Adipocyte (in vitro differentiated cells): ENCODE results near the gene R3HDM2.
"Not testable (repeated sequence)": the region's sequence is repeated elsewhere in the genome, so short reads cannot be mapped to it uniquely, and the experiment has no call there.

ENCODE experiments used
- DNase-seq: peaks from one replicate; pipeline ENCODE4 v3.0.0-alpha.2; 2015; ENCODE audit warnings: low read depth
- H3K27me3 ChIP-seq: replicated peaks from 2 replicates; pipeline ENCODE4 v1.7.0; 2013; ENCODE audit warnings: mild to moderate bottlenecking, low read length, moderate library complexity; ENCODE audit not compliant: control insufficient read depth, insufficient read depth
- H3K36me3 ChIP-seq: 2 replicates; pipeline ENCODE4 v1.7.0; 2013; ENCODE audit warnings: low read length, mild to moderate bottlenecking, moderate library complexity; ENCODE audit not compliant: control insufficient read depth, insufficient read depth, severe bottlenecking
- H3K4me1 ChIP-seq: 2 replicates; pipeline ENCODE4 v1.7.0; 2013; ENCODE audit warnings: mild to moderate bottlenecking, low read length, moderate library complexity; ENCODE audit not compliant: control insufficient read depth, insufficient read depth
- H3K4me3 ChIP-seq: 2 replicates; pipeline ENCODE4 v1.7.0; 2013; ENCODE audit warnings: mild to moderate bottlenecking, low read length, moderate library complexity
- H3K9ac ChIP-seq: 2 replicates; pipeline ENCODE4 v1.7.0; 2013; ENCODE audit warnings: mild to moderate bottlenecking, low read length, moderate library complexity
- H3K9me3 ChIP-seq: 2 replicates; pipeline ENCODE4 v1.7.0; 2013; ENCODE audit warnings: mild to moderate bottlenecking, low read length, moderate library complexity; ENCODE audit not compliant: control insufficient read depth

The R3HDM2 gene

DNA sequence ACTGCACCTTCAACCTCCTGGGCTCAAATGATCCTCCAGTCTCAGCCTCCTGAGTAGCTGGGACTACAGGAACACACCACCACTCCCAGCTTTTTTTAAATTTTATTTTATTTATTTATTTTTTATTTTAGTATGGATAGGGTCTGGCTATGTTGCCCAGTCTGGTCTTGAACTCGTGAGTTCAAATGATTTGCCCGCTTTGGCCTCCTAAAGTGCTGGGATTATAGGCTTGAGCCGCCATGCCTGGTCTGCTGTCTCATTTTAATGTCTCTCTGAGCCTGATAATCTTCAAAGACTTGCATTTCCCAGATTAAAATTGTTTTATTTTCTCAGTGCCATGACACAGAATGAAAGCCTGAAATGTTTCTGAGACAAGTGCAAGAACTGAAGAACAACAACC is 2.5 kb upstream of the R3HDM2 start:
- H3K36me3 ChIP-seq, result no peaks in the 10 kb centered on the region
- no peaks in the 10 kb centered on the region for H3K9me3 ChIP-seq
- no peaks in the 10 kb centered on the region for H3K27me3 ChIP-seq
- H3K4me1 ChIP-seq, result peaks cover 7% of the 10 kb centered on the region
- H3K4me3 ChIP-seq, result no peak overlapping the region
- no peak for DNase-seq
- H3K9ac ChIP-seq, result no peak overlapping the region

DNA sequence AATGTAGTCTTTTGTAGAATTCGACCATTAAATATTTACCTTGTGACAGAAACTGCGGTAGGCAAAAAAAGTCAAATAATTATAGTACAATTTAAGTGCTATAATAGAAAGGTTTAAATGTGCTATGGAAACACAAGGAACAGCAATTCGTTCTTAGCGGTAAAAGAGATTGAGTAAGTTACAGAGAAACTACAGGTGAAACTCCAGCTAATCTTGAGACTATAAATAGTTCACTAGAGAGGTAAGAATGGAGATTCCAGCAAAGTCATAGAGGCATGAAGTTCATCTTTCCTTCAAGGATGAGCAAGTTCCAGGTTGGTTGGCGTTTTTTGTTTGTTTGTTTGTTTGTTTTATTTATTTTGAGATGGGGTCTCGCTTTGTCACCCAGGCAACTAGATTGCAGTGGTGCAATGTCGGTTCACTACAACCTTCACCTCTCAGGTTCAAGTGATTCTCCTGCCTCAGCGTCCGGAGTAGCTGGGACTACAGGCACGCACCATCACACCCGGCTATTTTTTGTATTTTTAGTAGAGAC is 878 bp upstream of the R3HDM2 start:
- DNase-seq, result no peak
- H3K9ac ChIP-seq, result peak overlapping the region; percentile 90
- no peaks in the 10 kb centered on the region for H3K27me3 ChIP-seq
- peaks cover 7% of the 10 kb centered on the region for H3K4me1 ChIP-seq
- H3K36me3 ChIP-seq, result no peaks in the 10 kb centered on the region
- no peaks in the 10 kb centered on the region for H3K9me3 ChIP-seq
- peak overlapping the region; percentile 83 for H3K4me3 ChIP-seq

DNA sequence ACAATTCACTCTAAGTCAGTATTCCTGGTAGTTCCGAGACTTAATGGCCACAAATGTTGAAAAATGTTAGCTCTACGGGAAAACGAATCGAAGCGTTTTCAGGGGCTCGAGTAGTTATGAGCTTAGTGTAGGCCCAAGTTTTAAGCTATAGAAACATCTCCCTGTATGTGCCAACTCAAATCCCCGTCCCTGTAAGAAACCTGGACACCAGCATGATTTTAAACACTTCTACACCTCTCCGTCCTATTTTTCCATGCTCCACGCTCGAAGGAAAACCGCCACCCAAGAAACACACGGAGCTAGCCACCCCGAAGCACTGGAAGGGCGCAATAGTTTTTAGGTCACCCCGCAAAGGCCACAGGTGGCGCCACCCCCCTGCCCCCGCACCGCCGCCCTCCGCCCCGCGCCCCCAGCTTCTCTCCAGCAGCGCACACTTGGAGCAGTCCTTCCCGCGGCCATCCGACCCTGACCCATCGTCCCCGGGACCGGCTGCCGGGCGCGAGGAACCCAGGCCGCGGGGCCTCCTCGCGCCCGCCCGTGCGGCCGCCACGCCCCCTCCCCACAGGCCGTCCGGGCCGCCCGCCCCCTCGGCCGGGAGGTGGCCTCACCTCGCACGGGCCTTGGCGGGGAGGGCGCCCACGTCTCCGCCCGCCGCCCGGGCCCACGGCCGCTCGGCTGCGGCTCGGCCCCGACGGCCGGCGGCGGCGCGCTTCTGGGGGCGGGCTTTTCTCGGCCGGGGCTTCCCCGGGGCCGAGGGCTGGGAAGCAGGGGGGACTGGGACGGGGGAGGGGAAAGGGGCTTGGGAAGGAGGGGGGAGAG is 522 bp downstream of the R3HDM2 start:
- H3K36me3 ChIP-seq, result no peaks in the 10 kb centered on the region
- DNase-seq, result peak; percentile 79
- peak overlapping the region; percentile 83 for H3K4me3 ChIP-seq
- H3K4me1 ChIP-seq, result peaks cover 7% of the 10 kb centered on the region
- H3K9ac ChIP-seq, result peak overlapping the region; percentile 96
- H3K27me3 ChIP-seq, result no peaks in the 10 kb centered on the region
- no peaks in the 10 kb centered on the region for H3K9me3 ChIP-seq

DNA sequence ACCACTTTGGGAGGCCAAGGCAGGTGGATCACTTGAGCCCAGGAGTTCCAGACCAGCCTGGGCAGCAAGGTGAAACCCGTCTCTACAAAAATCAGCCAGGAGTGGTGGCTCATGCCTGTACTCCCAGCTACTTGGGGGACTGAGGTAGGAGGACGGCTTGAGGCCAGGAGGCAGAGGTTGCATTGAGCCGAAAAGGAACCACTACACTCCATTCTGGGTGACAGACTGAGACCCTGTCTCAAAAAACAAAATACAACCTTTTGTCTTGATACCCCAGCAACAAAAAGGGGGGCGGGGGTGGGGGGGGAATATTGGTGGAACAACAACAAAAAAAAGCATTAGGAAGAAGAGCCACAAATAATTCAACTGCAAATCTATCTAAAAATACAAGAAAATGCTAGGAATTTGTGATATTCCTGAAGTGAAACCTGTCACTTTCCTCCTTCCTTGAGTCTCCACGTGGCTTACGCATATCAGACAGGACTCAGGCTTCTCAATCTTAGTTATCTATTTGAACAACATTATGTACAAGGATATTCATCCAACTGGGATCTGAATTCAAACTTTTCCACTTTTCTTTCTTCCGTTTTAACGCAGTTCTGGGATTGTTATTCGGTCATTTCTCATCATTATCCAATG is 1.3 kb downstream of the R3HDM2 start:
- peak overlapping the region; percentile 96 for H3K9ac ChIP-seq
- no peaks in the 10 kb centered on the region for H3K27me3 ChIP-seq
- peak overlapping the region; percentile 83 for H3K4me3 ChIP-seq
- peak; percentile 34 for DNase-seq
- no peaks in the 10 kb centered on the region for H3K36me3 ChIP-seq
- no peaks in the 10 kb centered on the region for H3K9me3 ChIP-seq
- H3K4me1 ChIP-seq, result peaks cover 7% of the 10 kb centered on the region

DNA sequence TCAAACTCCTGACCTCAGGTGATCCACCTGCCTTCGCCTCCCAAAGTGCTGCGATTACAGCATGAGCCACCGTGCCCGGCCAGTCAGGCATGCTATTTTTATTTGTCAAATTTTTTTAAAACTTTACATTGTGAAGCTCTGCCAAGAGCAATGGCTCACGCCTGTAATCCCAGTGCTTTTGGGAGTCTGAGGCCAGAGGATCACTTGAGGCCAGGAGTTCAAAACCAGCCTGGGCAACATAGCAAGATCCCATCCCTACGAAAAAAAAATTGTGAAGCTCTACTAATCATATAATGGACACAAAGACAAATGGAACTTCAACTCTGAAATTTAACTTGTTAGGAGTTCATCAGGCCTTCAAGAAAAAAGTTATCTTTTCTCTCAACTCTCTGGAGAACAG is 1.9 kb downstream of the R3HDM2 start:
- Histone ChIP-seq H3K27me3 (no peaks in the 10 kb centered on the region), H3K4me1 (peaks cover 7% of the 10 kb centered on the region), H3K9ac (peak overlapping the region; percentile 96), H3K9me3 (no peaks in the 10 kb centered on the region), H3K4me3 (peak overlapping the region; percentile 83), H3K36me3 (no peaks in the 10 kb centered on the region)
- no peak for DNase-seq

DNA sequence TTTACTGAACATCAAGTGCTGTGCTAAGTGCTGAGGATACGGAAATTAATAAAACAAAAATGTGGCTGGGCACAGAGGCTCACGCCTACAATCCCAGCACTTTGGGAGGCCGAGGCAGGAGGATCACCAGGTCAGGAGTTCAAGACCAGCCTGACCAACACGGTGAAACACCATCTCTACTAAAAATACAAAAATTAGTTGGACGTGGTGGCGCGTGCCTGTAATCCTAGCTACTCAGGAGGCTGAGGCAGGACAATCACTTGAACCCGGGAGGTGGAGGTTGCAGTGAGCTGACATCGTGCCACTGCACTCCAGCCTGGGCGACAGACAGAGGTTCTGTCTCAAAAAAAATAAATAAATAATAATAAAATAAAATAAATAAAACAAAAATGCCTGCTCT is 3.9 kb downstream of the R3HDM2 start:
- not testable (repeated sequence) for H3K27me3 ChIP-seq, H3K9ac ChIP-seq, H3K4me3 ChIP-seq, H3K9me3 ChIP-seq, DNase-seq, H3K36me3 ChIP-seq, H3K4me1 ChIP-seq

DNA sequence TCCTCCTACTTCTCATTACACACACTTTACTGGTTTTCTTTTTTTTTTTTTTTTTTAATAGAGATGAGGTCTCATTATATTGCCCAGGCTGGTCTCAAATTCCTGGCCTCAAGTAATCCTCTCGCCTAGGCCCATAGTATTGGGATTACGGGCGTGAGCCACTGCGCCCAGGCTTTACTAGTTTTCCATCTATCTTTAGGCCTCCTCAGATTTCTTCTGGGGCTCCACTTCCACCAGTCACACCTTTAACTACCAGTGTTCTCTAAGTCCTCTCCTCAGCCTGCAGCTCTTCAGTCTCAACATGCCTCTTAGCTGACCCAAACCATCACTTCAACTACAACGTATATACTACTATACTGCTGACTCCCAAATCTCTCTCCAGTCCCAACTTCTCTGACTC is 10.4 kb downstream of the R3HDM2 start:
- H3K27me3 ChIP-seq, result no peaks in the 10 kb centered on the region
- H3K4me3 ChIP-seq, result no peak overlapping the region
- DNase-seq, result no peak
- H3K4me1 ChIP-seq, result peaks cover 8% of the 10 kb centered on the region
- H3K9me3 ChIP-seq, result no peaks in the 10 kb centered on the region
- no peak overlapping the region for H3K9ac ChIP-seq
- H3K36me3 ChIP-seq, result peaks cover 7% of the 10 kb centered on the region

DNA sequence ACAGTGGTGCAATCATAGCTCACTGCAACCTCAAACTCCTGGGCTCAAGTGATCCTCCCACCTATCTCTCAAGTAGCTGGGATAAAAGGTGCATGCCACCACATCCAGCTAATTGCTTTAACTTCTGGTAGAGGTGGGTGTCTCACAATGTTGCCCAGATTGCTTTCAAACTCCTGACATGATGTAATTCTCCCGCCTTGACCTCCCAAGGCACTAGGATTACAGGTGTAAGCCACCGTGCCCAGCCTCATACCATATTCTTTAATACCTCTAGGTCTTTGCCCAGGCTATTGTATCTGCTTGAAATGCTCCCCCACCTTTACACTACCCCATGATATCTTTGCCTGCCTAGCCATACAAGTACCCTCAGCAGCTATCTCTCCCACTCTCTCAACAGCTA is 11.3 kb downstream of the R3HDM2 start:
- Histone ChIP-seq H3K9ac (no peak overlapping the region), H3K27me3 (no peaks in the 10 kb centered on the region), H3K4me3 (no peak overlapping the region), H3K4me1 (peaks cover 14% of the 10 kb centered on the region), H3K36me3 (peaks cover 7% of the 10 kb centered on the region), H3K9me3 (no peaks in the 10 kb centered on the region)
- DNase-seq, result no peak

DNA sequence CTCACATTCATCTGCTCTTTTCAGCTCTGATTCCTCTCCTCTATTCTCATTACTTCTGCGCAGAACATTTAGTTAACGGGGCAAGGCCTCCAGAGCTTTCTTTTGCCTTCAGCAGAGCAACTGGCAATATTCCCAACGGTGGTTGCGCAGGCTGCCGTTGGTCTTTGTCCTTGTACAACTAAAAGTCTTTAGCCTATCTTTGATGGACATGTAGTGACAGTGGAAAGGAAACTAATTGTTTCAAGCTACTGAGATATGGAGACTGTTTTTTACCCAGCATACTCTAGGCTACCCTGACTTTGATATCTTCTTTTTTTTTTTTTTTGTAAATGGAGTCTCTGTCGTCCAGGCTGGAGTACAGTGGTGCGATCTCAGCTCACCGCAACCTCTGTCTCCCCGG is 12.6 kb downstream of the R3HDM2 start:
- H3K9me3 ChIP-seq, result no peaks in the 10 kb centered on the region
- no peak overlapping the region for H3K9ac ChIP-seq
- no peak for DNase-seq
- no peak overlapping the region for H3K4me3 ChIP-seq
- H3K36me3 ChIP-seq, result peaks cover 7% of the 10 kb centered on the region
- no peaks in the 10 kb centered on the region for H3K27me3 ChIP-seq
- H3K4me1 ChIP-seq, result peaks cover 14% of the 10 kb centered on the region

DNA sequence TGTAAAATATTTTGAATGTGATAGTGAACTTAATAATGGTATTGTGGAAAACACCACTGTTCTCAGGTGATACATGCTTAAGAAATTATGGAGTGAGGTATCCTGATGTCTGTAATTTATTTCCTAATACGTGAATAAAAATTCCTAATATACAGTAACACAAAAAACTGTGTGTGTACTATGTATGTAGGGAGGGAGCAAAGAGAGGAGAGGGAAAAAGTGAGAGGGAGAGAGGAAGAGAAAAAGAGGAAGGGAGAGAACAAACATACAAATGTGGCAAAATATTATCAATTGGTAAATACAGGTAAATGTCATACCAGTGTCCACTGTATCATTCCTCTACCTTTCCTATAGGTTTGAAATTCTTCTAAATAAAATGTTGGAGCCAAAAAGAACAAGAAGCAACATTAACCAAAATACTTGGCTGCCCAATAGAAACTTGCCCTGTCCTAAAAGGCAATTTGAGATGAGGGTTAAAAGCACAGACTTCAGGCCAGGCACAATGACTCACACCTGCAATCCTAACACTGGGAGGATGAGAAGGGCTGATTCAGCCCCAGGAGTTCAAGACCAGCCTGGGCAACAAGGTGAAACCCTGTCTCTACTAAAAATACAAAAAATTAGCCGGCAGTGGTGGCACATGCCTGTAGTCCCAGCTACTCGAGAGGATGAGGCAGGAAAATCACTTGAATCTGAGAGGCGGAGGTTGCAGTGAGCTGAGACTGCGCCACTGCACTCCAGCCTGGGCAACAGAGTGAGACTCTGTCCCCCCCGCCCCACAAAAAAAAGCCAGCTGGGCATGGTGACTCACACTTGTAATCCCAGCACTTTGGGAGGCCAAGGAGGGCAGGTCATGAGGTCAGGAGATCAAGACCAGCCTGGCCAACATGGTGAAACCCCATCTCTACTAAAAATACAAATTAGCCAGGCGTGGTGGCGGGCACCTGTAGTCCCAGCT is 14.5 kb downstream of the R3HDM2 start:
- peaks cover 14% of the 10 kb centered on the region for H3K4me1 ChIP-seq
- H3K9me3 ChIP-seq, result no peaks in the 10 kb centered on the region
- no peak overlapping the region for H3K4me3 ChIP-seq
- no peaks in the 10 kb centered on the region for H3K27me3 ChIP-seq
- peak; percentile 21 for DNase-seq
- no peaks in the 10 kb centered on the region for H3K36me3 ChIP-seq
- no peak overlapping the region for H3K9ac ChIP-seq

DNA sequence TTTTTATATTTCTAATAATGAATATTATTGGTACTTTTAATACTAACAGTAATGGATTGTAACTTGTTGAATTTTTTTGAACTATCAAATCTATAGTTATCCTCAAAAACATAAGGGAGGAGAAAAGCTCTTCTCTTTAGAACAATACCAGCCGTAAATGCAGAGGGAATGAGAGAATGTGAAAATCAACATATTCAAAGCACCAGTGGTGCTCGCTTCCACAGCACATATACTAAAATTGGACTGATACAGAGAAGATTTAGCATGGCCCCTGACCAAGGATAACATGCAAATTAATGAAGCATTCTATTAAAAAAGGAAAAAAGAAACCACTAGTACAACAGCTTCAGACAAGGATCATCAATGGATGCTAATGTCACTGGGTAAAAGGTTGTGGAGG is 15.8 kb downstream of the R3HDM2 start:
- no peaks in the 10 kb centered on the region for H3K9me3 ChIP-seq
- H3K9ac ChIP-seq, result no peak overlapping the region
- H3K4me1 ChIP-seq, result peaks cover 14% of the 10 kb centered on the region
- no peaks in the 10 kb centered on the region for H3K36me3 ChIP-seq
- H3K27me3 ChIP-seq, result no peaks in the 10 kb centered on the region
- DNase-seq, result no peak
- no peak overlapping the region for H3K4me3 ChIP-seq
